SKM-1 (cell line): ENCODE measurements around the gene PC.
"Not testable (repeated sequence)": the region's sequence is repeated elsewhere in the genome, so short reads cannot be mapped to it uniquely, and the experiment has no call there.

Experiments used
- DNase-seq: peaks from one replicate; lab custom pipeline; 2025; ENCODE audit not compliant: unreplicated experiment; lab: John Stamatoyannopoulos, UW

Gene PC

GRCh38 chr11:66958232-66958955 lies at the start of gene PC:
Gene PC (minus strand): TSS chr11:66958383. CDS start chr11:66872159, 86,224 bp downstream.
- DNase-seq = peak; percentile 99

GRCh38 chr11:67007126-67007525 lies 48.9 kb upstream of the PC start:
- no peak for DNase-seq

GRCh38 chr11:67006029-67006884 lies 48.1 kb upstream of the PC start:
- no peak for DNase-seq

GRCh38 chr11:67005200-67005599 lies 47.0 kb upstream of the PC start:
- DNase-seq = not testable (repeated sequence)

GRCh38 chr11:67002921-67003411 lies 44.8 kb upstream of the PC start:
- no peak for DNase-seq

- DNase-seq = no peak
Observed at GRCh38 chr11:67002297-67002913, 44.2 kb upstream of the PC start.

GRCh38 chr11:67001332-67001731 lies 43.1 kb upstream of the PC start:
- no peak for DNase-seq

- no peak for DNase-seq
Observed at GRCh38 chr11:66999555-66999954, 41.4 kb upstream of the PC start.

GRCh38 chr11:66996609-66997273 lies 38.6 kb upstream of the PC start:
- DNase-seq = no peak

- no peak for DNase-seq
Observed at GRCh38 chr11:66992041-66992440, 33.9 kb upstream of the PC start.

- not testable (repeated sequence) for DNase-seq
Observed at GRCh38 chr11:66989360-66989759, 31.2 kb upstream of the PC start.

- DNase-seq = not testable (repeated sequence)
Observed at GRCh38 chr11:66988741-66989140, 30.6 kb upstream of the PC start.

GRCh38 chr11:66987924-66988637 lies 29.9 kb upstream of the PC start:
- no peak for DNase-seq

- no peak for DNase-seq
Observed at GRCh38 chr11:66987158-66987620, 29.0 kb upstream of the PC start.

- DNase-seq = no peak
Observed at GRCh38 chr11:66986178-66986545, 28.0 kb upstream of the PC start.

GRCh38 chr11:66985508-66986177 lies 27.5 kb upstream of the PC start:
- no peak for DNase-seq

GRCh38 chr11:66983275-66983924 lies 25.2 kb upstream of the PC start:
- DNase-seq = no peak

GRCh38 chr11:66981976-66982578 lies 23.9 kb upstream of the PC start:
- DNase-seq = no peak
